HuH-7 (cell line): Measurements from ENCODE around the gene TBC1D22A.
"Not testable (repeated sequence)": the region's sequence is repeated elsewhere in the genome, so short reads cannot be mapped to it uniquely, and the experiment has no call there.

Source experiments
- DNase-seq: peaks from one replicate; pipeline ENCODE4 v3.0.0; 2011; ENCODE audit warnings: low spot score

TBC1D22A gene

GRCh38 chr22:47047321-47048122 is 285.1 kb downstream of the TBC1D22A start:
- no peak for DNase-seq

- no peak for DNase-seq
Measured at GRCh38 chr22:47048123-47049077, 285.9 kb downstream of the TBC1D22A start.

- no peak for DNase-seq
Measured at GRCh38 chr22:47049078-47049624, 286.7 kb downstream of the TBC1D22A start.

- not testable (repeated sequence) for DNase-seq
Measured at GRCh38 chr22:47049736-47050400, 287.4 kb downstream of the TBC1D22A start.

GRCh38 chr22:47050401-47051051 is 288.1 kb downstream of the TBC1D22A start:
- no peak for DNase-seq

- DNase-seq: peak; percentile 36
Measured at GRCh38 chr22:47051441-47052071, 289.1 kb downstream of the TBC1D22A start.

GRCh38 chr22:47052236-47053012 is 290.0 kb downstream of the TBC1D22A start:
- no peak for DNase-seq

GRCh38 chr22:47053013-47053725 is 290.7 kb downstream of the TBC1D22A start:
- DNase-seq: no peak

GRCh38 chr22:47053726-47054141 is 291.3 kb downstream of the TBC1D22A start:
- DNase-seq: no peak

GRCh38 chr22:47054231-47055072 is 292.0 kb downstream of the TBC1D22A start:
- DNase-seq: no peak

GRCh38 chr22:47055073-47055355 is 292.6 kb downstream of the TBC1D22A start:
- no peak for DNase-seq

GRCh38 chr22:47055461-47055860 is 293.0 kb downstream of the TBC1D22A start:
- DNase-seq: no peak

GRCh38 chr22:47055921-47056320 is 293.5 kb downstream of the TBC1D22A start:
- no peak for DNase-seq

GRCh38 chr22:47056361-47056760 is 293.9 kb downstream of the TBC1D22A start:
- DNase-seq: no peak

- DNase-seq: no peak
Measured at GRCh38 chr22:47056776-47057470, 294.5 kb downstream of the TBC1D22A start.

- no peak for DNase-seq
Measured at GRCh38 chr22:47057916-47058585, 295.6 kb downstream of the TBC1D22A start.

- no peak for DNase-seq
Measured at GRCh38 chr22:47059076-47059475, 296.6 kb downstream of the TBC1D22A start.
